ENCODE measurements around the gene CAB39L. TPM values are rescaled to one million over a fixed set of nuclear protein-coding genes. Genes with fewer than 3 reads are reported as not detected.

CAB39L gene
- polyA plus RNA-seq, 2 of the 4 experiments (the other 2 are of a cell fraction): 2.3 to 5.2 TPM

- peak; percentile 15; the same call in 1 of the 2 replicates for TF ChIP-seq PHF8 (IDR thresholded peaks at IDR 0.05; ENCODE audit: borderline replicate concordance, low read depth)
- TF ChIP-seq JUN (IDR thresholded peaks at IDR 0.05): no peak
- CTCF ChIA-PET: interaction anchor here (0.6 to 2.6 kb wide), 5 partner anchors 9 to 205 kb away, joined by 3 to 7 read pairs (median 5); no protein-coding TSS in a partner anchor
- WGBS (ENCODE audit: missing lambda C conversion rate): 15% methylated on average over 20 of the region's 29 CpGs
- H3K4me2 ChIP-seq: peak overlapping the region; percentile 74
- no peaks in the 10 kb centered on the region for H3K9me3 ChIP-seq
- DNase-seq (ENCODE audit: low read depth in 1 of 2, low spot score in 1 of 2) (peak in 1 of 2 experiments; percentile 25), FAIRE-seq (no peak), ATAC-seq (peak; percentile 53 to 63; a peak in 4 of 6 replicates)
- peak overlapping the region; percentile 82 to 92 for H3K27ac ChIP-seq
- POLR2A ChIA-PET: interaction anchor here (0.6 to 1.8 kb wide), 8 partner anchors 51 to 912 kb away, joined by 3 to 10 read pairs (median 4); partner anchors contain the start of genes CDADC1, PHF11 and RCBTB1
- peak overlapping the region; percentile 83 for H3K4me3 ChIP-seq
- peaks cover 4% of the 10 kb centered on the region; the same call in 1 of the 3 replicates for H3K4me1 ChIP-seq
Measured at GRCh38 chr13:49444524-49445395, 896 bp upstream of the CAB39L start.

GRCh38 chr13:49443357-49443703 is 534 bp downstream of the CAB39L start:
- peak overlapping the region; percentile 83 for H3K4me3 ChIP-seq
- no peaks in the 10 kb centered on the region for H3K9me3 ChIP-seq
- ATAC-seq (peak in 1 of 2 experiments; percentile 1; a peak in 2 of 6 replicates), FAIRE-seq (no peak), DNase-seq (ENCODE audit: low read depth in 1 of 2, low spot score in 1 of 2) (peak in 1 of 2 experiments; percentile 14)
- POLR2A ChIA-PET: interaction anchor here (1.1 to 1.8 kb wide), 4 partner anchors 130 to 195 kb away, joined by 4 to 6 read pairs (median 5); partner anchors contain the start of genes CDADC1 and RCBTB1
- TF ChIP-seq SMC3 (IDR thresholded peaks at IDR 0.05): no peak
- no peak for TF ChIP-seq GATA3 (IDR thresholded peaks at IDR 0.05; ENCODE audit: borderline replicate concordance)
- no peak for TF ChIP-seq NPAS2 (CRISPR knock-in tag; IDR thresholded peaks at IDR 0.05; ENCODE audit: borderline replicate concordance)
- no peak for TF ChIP-seq HEYL (CRISPR knock-in tag; IDR thresholded peaks at IDR 0.05)
- TF ChIP-seq HES2 (IDR thresholded peaks at IDR 0.05): no peak
- TF ChIP-seq USF2 (IDR thresholded peaks at IDR 0.05): no peak
- peak overlapping the region; percentile 76 for H3K4me2 ChIP-seq
- H3K27ac ChIP-seq: peak overlapping the region; percentile 85 to 87
- peaks cover 4% of the 10 kb centered on the region; the same call in 1 of the 3 replicates for H3K4me1 ChIP-seq
- WGBS (ENCODE audit: missing lambda C conversion rate): 13% methylated on average over 10 of the region's 10 CpGs
- CTCF ChIA-PET: interaction anchor here (0.6 to 2.6 kb wide), 9 partner anchors 8 to 195 kb away, joined by 3 to 7 read pairs (median 3); no protein-coding TSS in a partner anchor

- H3K4me1 ChIP-seq: no peaks in the 10 kb centered on the region
- H3K27ac ChIP-seq: no peak overlapping the region
- no peak overlapping the region for H3K4me3 ChIP-seq
- FAIRE-seq: no peak
- TF ChIP-seq JUN (IDR thresholded peaks at IDR 0.05) (no peak), ZNF302 (CRISPR knock-in tag; IDR thresholded peaks at IDR 0.05) (no peak), CHD4 (IDR thresholded peaks at IDR 0.05; ENCODE audit: borderline replicate concordance) (no peak)
- no peak for DNase-seq (ENCODE audit: low read depth in 1 of 2, low spot score in 1 of 2)
- CTCF ChIA-PET: interaction anchor here (0.9 kb wide), 1 partner anchor 164 kb away, joined by 3 read pairs; no protein-coding TSS in a partner anchor
- no peak for ATAC-seq
- H3K4me2 ChIP-seq: no peak overlapping the region
- WGBS (ENCODE audit: missing lambda C conversion rate): 86% methylated on average over 2 of the region's 2 CpGs
- H3K9me3 ChIP-seq: no peaks in the 10 kb centered on the region
- POLR2A ChIA-PET: no interaction called here
Measured at GRCh38 chr13:49441846-49442245, 2.0 kb downstream of the CAB39L start.

DNA sequence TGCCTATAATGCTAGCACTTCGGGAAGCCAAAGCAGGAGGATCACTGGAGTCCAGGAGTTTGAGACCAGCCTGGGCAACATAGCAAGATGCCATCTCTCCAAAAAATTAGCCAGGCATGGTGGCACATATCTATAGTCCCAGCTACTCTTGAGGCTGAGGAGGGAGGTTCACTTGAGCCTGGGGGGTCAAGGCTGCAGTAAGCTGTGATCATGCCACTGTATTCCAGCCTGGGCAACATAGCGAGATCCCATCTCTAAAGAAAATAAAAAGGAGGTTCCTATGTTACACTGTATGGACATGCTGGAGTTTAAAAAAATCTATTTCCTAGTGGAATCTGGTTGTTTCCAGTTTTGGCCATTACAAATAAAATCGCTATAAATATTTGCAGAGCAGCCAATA is 2.6 kb downstream of the CAB39L start:
- Histone ChIP-seq H3K4me1 (no peaks in the 10 kb centered on the region), H3K27ac (no peak overlapping the region), H3K9me3 (no peaks in the 10 kb centered on the region), H3K4me3 (no peak overlapping the region), H3K4me2 (no peak overlapping the region)
- CTCF ChIA-PET: no interaction called here
- POLR2A ChIA-PET: no interaction called here
- DNase-seq (ENCODE audit: low read depth in 1 of 2, low spot score in 1 of 2) (no peak), FAIRE-seq (no peak), ATAC-seq (no peak)
- 85% methylated on average over 3 of the region's 3 CpGs for WGBS (ENCODE audit: missing lambda C conversion rate)
- TF ChIP-seq, protein P1, sequence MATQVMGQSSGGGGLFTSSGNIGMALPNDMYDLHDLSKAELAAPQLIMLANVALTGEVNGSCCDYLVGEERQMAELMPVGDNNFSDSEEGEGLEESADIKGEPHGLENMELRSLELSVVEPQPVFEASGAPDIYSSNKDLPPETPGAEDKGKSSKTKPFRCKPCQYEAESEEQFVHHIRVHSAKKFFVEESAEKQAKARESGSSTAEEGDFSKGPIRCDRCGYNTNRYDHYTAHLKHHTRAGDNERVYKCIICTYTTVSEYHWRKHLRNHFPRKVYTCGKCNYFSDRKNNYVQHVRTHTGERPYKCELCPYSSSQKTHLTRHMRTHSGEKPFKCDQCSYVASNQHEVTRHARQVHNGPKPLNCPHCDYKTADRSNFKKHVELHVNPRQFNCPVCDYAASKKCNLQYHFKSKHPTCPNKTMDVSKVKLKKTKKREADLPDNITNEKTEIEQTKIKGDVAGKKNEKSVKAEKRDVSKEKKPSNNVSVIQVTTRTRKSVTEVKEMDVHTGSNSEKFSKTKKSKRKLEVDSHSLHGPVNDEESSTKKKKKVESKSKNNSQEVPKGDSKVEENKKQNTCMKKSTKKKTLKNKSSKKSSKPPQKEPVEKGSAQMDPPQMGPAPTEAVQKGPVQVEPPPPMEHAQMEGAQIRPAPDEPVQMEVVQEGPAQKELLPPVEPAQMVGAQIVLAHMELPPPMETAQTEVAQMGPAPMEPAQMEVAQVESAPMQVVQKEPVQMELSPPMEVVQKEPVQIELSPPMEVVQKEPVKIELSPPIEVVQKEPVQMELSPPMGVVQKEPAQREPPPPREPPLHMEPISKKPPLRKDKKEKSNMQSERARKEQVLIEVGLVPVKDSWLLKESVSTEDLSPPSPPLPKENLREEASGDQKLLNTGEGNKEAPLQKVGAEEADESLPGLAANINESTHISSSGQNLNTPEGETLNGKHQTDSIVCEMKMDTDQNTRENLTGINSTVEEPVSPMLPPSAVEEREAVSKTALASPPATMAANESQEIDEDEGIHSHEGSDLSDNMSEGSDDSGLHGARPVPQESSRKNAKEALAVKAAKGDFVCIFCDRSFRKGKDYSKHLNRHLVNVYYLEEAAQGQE (IDR thresholded peaks at IDR 0.05): no peak
- TF ChIP-seq MAFK (IDR thresholded peaks at IDR 0.05; ENCODE audit: partially characterized antibody) (no peak), ZNF302 (CRISPR knock-in tag; IDR thresholded peaks at IDR 0.05) (no peak), MAZ (IDR thresholded peaks at IDR 0.05; ENCODE audit: borderline replicate concordance, low read depth, low read length) (no peak), HOXB5 (CRISPR knock-in tag; IDR thresholded peaks at IDR 0.05) (no peak), RAD21 (conservative IDR thresholded peaks at IDR 0.05 in 1 of 2, IDR thresholded peaks at IDR 0.05 in 1 of 2) (no peak), SMC3 (IDR thresholded peaks at IDR 0.05) (no peak), RCOR1 (IDR thresholded peaks at IDR 0.05; ENCODE audit: low read depth, low read length) (no peak), NPAS2 (CRISPR knock-in tag; IDR thresholded peaks at IDR 0.05; ENCODE audit: borderline replicate concordance) (no peak), POLR2AphosphoS2 (conservative IDR thresholded peaks at IDR 0.05; ENCODE audit: low read length) (no peak), EHF (CRISPR knock-in tag; IDR thresholded peaks at IDR 0.05) (no peak)
- TF ChIP-seq, protein P2, sequence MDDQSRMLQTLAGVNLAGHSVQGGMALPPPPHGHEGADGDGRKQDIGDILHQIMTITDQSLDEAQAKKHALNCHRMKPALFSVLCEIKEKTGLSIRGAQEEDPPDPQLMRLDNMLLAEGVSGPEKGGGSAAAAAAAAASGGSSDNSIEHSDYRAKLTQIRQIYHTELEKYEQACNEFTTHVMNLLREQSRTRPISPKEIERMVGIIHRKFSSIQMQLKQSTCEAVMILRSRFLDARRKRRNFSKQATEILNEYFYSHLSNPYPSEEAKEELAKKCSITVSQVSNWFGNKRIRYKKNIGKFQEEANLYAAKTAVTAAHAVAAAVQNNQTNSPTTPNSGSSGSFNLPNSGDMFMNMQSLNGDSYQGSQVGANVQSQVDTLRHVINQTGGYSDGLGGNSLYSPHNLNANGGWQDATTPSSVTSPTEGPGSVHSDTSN (IDR thresholded peaks at IDR 0.05): no peak
